GM23248 (cell line): Measurements from ENCODE around the gene ZBTB46. TPM values are rescaled to one million over a fixed set of nuclear protein-coding genes. Genes with fewer than 3 reads are reported as not detected.

ENCODE experiments used
- DNase-seq: peaks from one replicate; pipeline ENCODE4 v3.0.0-alpha.2; 2015
- H2AFZ ChIP-seq: fragments of 200-600 bp; sonication (generic); 2 replicates; pipeline ENCODE4 v1.6.1; 2016; ENCODE audit warnings: antibody characterized with exemption
- H3F3A ChIP-seq: fragments of 200-600 bp; sonication (generic); 2 replicates; pipeline ENCODE4 v1.6.1; 2016; ENCODE audit warnings: mild to moderate bottlenecking, antibody characterized with exemption, mixed run types; ENCODE audit not compliant: insufficient read depth
- H3K27ac ChIP-seq: fragments of 200-600 bp; sonication (generic); 2 replicates; pipeline ENCODE4 v1.5.1; 2016; ENCODE audit warnings: mild to moderate bottlenecking
- H3K27me3 ChIP-seq: fragments of 200-600 bp; sonication (generic); replicated peaks from 2 replicates; pipeline ENCODE4 v1.6.1; 2016; ENCODE audit warnings: mild to moderate bottlenecking; ENCODE audit not compliant: insufficient read depth
- H3K36me3 ChIP-seq: fragments of 200-600 bp; sonication (generic); 2 replicates; pipeline ENCODE4 v1.6.1; 2016; ENCODE audit warnings: low read depth, mild to moderate bottlenecking
- H3K4me1 ChIP-seq: fragments of 200-600 bp; sonication (generic); 2 replicates; pipeline ENCODE4 v1.6.1; 2016; ENCODE audit warnings: mild to moderate bottlenecking; ENCODE audit not compliant: insufficient read depth
- H3K4me2 ChIP-seq: fragments of 200-600 bp; sonication (generic); one replicate; pipeline ENCODE4 v1.6.1; 2016; ENCODE audit warnings: mild to moderate bottlenecking; ENCODE audit not compliant: unreplicated experiment
- H3K4me3 ChIP-seq: fragments of 200-600 bp; sonication (generic); 2 replicates; pipeline ENCODE4 v1.5.1; 2016; ENCODE audit warnings: mild to moderate bottlenecking
- H3K79me2 ChIP-seq: fragments of 200-600 bp; sonication (generic); 2 replicates; pipeline ENCODE4 v1.6.1; 2016; ENCODE audit warnings: mild to moderate bottlenecking; ENCODE audit not compliant: insufficient read depth
- H3K9ac ChIP-seq: fragments of 200-600 bp; sonication (generic); 2 replicates; pipeline ENCODE4 v1.6.1; 2016; ENCODE audit warnings: mild to moderate bottlenecking
- H3K9me2 ChIP-seq: fragments of 200-600 bp; sonication (generic); 2 replicates; pipeline ENCODE4 v1.6.1; 2016; ENCODE audit warnings: mixed run types, mild to moderate bottlenecking, moderate library complexity; ENCODE audit not compliant: insufficient read depth
- H3K9me3 ChIP-seq: fragments of 200-600 bp; sonication (generic); one replicate; pipeline ENCODE4 v1.6.1; 2017; ENCODE audit warnings: low read depth
- H4K20me1 ChIP-seq: fragments of 200-600 bp; sonication (generic); 2 replicates; pipeline ENCODE4 v1.6.0; 2016; ENCODE audit not compliant: insufficient read depth
- EZH2 ChIP-seq: fragments of 200-600 bp; sonication (generic); IDR thresholded peaks from 2 replicates; pipeline ENCODE4 v1.6.1; 2018; ENCODE audit warnings: antibody characterized with exemption, mild to moderate bottlenecking; ENCODE audit not compliant: insufficient read depth, poor library complexity, severe bottlenecking
- EZH2phosphoT487 ChIP-seq: fragments of 200-600 bp; sonication (generic); IDR thresholded peaks from 2 replicates; pipeline ENCODE4 v1.6.1; 2018; ENCODE audit warnings: antibody characterized with exemption, moderate library complexity, mild to moderate bottlenecking, low read depth; ENCODE audit not compliant: insufficient read depth
- WGBS, 2 experiments: methylation state at CpG; one replicate each; pipeline ENCODE4 v1.1.6; 2015 to 2017; ENCODE audit warnings: low lambda C conversion rate in 2 of 2, low coverage in 1 of 2; ENCODE audit errors: missing lambda C conversion rate in 2 of 2; 5-methylcytosine and 5-hydroxymethylcytosine counted together
- in situ Hi-C: fragments of 300-500 bp; cut with MboI; formaldehyde crosslinking; loops from 2 replicates; pipeline ENCODE4 v1.15.0; 2020
- polyA plus RNA-seq: library from polyadenylated mRNA; unstranded; fragments of >200 nt; fragmentation: Nextera tagmentation; extraction: Ambion mirVana; gene quantifications from 2 replicates; pipeline ENCODE4 v1.2.1, GENCODE V29; 2016
- total RNA-seq: library from RNA; depleted of rRNA; stranded (reverse); fragments of >200 nt; shearing (Covaris generic); gene quantifications from 2 replicates; pipeline ENCODE4 v1.2.3, GENCODE V29; 2014

The ZBTB46 gene
- total and polyA plus RNA-seq, 2 experiments from 2014 or later, result 0.33 to 1.9 TPM

DNA sequence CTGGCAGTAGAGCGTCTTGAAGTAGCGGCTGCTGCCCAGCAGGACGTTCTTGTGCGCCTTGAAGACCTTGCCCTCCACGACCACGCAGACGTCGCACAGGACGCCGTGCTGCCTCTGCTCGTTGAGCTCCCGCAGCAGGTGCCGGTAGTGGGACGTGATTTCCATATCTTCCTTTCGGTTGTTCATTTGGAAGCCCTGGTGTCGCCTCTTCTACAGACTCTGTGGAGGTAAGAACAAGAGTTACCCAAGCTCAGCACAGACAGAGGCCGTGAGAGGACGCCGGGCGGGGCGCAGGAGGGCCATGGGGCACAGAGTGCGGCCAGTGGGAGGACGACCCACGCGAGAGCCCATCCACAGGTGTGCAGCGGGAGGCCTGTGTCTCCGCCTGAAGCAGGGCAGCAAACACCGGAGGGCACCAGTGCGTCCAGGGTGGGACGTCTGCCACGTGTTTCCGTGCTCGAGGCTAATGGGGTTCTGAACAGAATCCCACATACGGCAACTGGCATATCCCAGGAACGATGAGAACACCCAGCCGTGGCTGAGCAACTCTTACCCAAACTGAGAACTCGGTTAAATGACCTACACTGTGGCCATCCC lies 40.4 kb downstream of the ZBTB46 start:
- TF ChIP-seq EZH2 (no peak), EZH2phosphoT487 (no peak)
- Histone ChIP-seq H3F3A (no peaks in the 10 kb centered on the region), H3K36me3 (no peaks in the 10 kb centered on the region), H4K20me1 (no peaks in the 10 kb centered on the region), H3K4me2 (no peak overlapping the region), H3K4me3 (no peak overlapping the region), H2AFZ (no peak overlapping the region), H3K79me2 (no peaks in the 10 kb centered on the region), H3K27ac (no peak overlapping the region), H3K9ac (no peak overlapping the region), H3K9me3 (no peaks in the 10 kb centered on the region), H3K27me3 (no peaks in the 10 kb centered on the region), H3K9me2 (no peaks in the 10 kb centered on the region), H3K4me1 (no peaks in the 10 kb centered on the region)
- in situ Hi-C loops, result no loop called here
- 90 to 94% methylated on average over 36 to 37 of the region's 37 CpGs for WGBS, 2 experiments
- DNase-seq, result no peak

DNA sequence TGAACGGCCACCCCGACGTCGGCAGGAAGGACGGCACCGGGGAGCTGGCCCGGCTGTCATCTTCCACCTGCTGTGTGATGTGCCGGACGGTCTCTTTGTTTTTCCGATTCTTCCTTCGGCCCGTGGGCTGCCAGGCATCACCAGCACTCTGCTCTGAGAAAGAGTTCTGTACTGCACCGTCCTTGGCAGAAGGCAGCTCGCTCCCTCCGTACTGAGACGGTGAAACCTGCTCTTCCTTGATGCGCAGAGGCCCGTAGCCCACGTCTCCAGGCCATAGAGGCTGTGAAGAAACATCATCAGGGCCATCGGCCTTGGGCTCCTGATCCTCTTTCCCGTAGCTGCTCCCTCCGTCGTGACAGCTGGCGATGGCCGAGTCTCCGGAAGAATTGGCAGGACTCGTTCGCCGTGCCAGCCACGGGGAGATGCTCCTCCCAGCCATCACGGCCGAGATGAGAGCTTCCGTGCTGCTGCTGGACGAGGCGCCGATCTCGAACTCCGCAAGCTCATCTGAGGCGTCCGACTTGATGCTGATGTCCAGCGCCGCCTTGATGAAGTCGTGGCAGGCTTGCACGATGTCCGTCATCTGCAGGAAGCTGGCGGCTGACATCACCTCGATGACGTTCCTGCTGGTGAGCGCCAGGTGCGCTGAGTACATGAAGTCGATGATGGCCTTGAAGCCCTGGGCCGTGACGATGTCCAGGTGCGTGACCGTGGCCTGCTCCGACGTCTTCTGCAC lies 41.1 kb downstream of the ZBTB46 start:
- Histone ChIP-seq H3F3A (no peaks in the 10 kb centered on the region), H3K79me2 (no peaks in the 10 kb centered on the region), H3K9ac (no peak overlapping the region), H3K9me2 (no peaks in the 10 kb centered on the region), H3K27me3 (no peaks in the 10 kb centered on the region), H3K27ac (no peak overlapping the region), H3K4me2 (no peak overlapping the region), H3K4me1 (no peaks in the 10 kb centered on the region), H3K4me3 (no peak overlapping the region), H3K9me3 (no peaks in the 10 kb centered on the region), H3K36me3 (no peaks in the 10 kb centered on the region), H4K20me1 (no peaks in the 10 kb centered on the region), H2AFZ (no peak overlapping the region)
- no peak for TF ChIP-seq EZH2phosphoT487
- TF ChIP-seq EZH2, result no peak
- WGBS, 2 experiments, result 90 to 92% methylated on average over 56 to 57 of the region's 57 CpGs
- DNase-seq, result no peak
- in situ Hi-C loops, result no loop called here

DNA sequence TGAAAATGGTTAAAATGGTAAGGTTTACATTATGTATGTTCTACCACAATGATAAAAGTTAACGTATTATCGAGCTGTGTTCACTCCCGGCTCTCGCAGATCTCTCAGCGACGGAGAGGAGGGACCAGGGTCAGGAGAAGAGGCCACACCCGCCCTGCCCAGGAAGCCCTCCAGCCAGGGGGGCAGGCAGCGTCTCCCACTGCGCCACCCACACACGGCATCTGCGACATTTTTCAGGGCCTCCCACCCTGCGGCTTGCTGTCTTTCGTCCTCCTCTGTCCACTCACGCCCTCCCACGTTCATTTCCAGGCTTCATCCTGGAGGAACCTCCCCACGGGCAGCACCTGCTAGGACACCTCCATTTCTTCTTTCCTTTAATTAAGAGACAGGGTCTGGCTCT lies 43.3 kb downstream of the ZBTB46 start:
- H3K4me2 ChIP-seq, result no peak overlapping the region
- H3K79me2 ChIP-seq, result no peaks in the 10 kb centered on the region
- no peak overlapping the region for H2AFZ ChIP-seq
- H3K9me3 ChIP-seq, result no peaks in the 10 kb centered on the region
- no peak for TF ChIP-seq EZH2
- TF ChIP-seq EZH2phosphoT487, result no peak
- 83 to 85% methylated on average over 16 of the region's 16 CpGs for WGBS, 2 experiments
- H4K20me1 ChIP-seq, result no peaks in the 10 kb centered on the region
- no peak overlapping the region for H3K9ac ChIP-seq
- in situ Hi-C loops, result no loop called here
- no peak overlapping the region for H3K27ac ChIP-seq
- no peak overlapping the region for H3K4me3 ChIP-seq
- no peaks in the 10 kb centered on the region for H3K36me3 ChIP-seq
- no peak for DNase-seq
- no peaks in the 10 kb centered on the region for H3K27me3 ChIP-seq
- no peaks in the 10 kb centered on the region for H3F3A ChIP-seq
- no peaks in the 10 kb centered on the region for H3K9me2 ChIP-seq
- no peaks in the 10 kb centered on the region for H3K4me1 ChIP-seq

DNA sequence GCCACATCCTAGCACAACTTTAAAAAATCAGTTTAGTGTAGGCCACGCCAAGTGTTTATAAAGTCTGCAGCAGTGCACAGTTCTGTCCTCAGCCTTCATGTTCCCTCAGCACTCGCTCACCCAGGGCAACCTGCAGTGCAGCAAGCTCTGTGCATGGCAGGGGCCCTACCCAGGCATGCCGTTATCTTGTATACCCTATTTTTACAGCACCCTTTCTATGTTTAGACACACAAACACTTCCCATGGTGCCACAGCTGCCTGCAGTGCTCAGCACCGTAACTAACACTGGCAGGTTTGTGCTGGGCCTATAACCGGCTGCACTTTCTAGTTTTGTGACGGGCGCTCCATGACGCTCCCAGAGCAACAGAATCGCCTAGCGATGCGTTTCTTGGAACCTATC lies 43.8 kb downstream of the ZBTB46 start:
- DNase-seq, result no peak
- no peaks in the 10 kb centered on the region for H3K79me2 ChIP-seq
- no peaks in the 10 kb centered on the region for H3K27me3 ChIP-seq
- H3F3A ChIP-seq, result no peaks in the 10 kb centered on the region
- H3K4me1 ChIP-seq, result no peaks in the 10 kb centered on the region
- no peaks in the 10 kb centered on the region for H3K9me2 ChIP-seq
- no peaks in the 10 kb centered on the region for H3K36me3 ChIP-seq
- 84% methylated on average over 11 of the region's 11 CpGs for WGBS, 2 experiments
- TF ChIP-seq EZH2phosphoT487 (no peak), EZH2 (no peak)
- no peak overlapping the region for H3K9ac ChIP-seq
- no peak overlapping the region for H3K4me3 ChIP-seq
- no peak overlapping the region for H3K27ac ChIP-seq
- no peaks in the 10 kb centered on the region for H4K20me1 ChIP-seq
- H3K9me3 ChIP-seq, result no peaks in the 10 kb centered on the region
- in situ Hi-C loops, result no loop called here
- H3K4me2 ChIP-seq, result no peak overlapping the region
- no peak overlapping the region for H2AFZ ChIP-seq
